COLO829 (cell line): Measurements from ENCODE around the gene RIMBP2.

Experiments used
- DNase-seq: peaks from one replicate; pipeline ENCODE4 v3.0.0; 2012; ENCODE audit warnings: low spot score

Gene RIMBP2

GRCh38 chr12:130506844-130507243 is 209.3 kb downstream of the RIMBP2 start:
- no peak for DNase-seq

GRCh38 chr12:130504840-130505175 is 211.3 kb downstream of the RIMBP2 start:
- DNase-seq, result no peak

GRCh38 chr12:130504110-130504839 is 211.8 kb downstream of the RIMBP2 start:
- no peak for DNase-seq

DNA sequence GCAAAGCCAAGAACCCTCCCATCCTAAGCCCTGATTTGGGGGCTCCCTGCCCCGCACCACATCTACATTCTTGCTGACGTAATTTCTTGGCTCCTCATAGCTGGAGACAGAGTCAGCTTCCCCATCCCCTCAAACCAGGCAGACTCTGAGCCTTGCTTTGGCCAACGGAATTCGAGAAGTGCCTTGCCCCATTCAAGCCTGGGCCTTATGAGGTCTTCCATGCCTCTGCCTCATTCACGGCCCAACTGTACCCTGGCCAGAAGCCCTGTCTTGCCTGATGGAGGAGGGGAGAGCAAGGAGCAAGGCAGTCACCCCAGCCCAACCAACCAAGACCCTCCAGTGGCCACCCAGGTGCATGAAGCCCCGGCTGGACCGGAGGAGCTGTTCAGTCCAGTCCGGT is 214.3 kb downstream of the RIMBP2 start:
- no peak for DNase-seq

GRCh38 chr12:130500835-130501330 is 215.2 kb downstream of the RIMBP2 start:
- no peak for DNase-seq

GRCh38 chr12:130499474-130499873 is 216.6 kb downstream of the RIMBP2 start:
- DNase-seq, result no peak

- no peak for DNase-seq
These were observed 217.3 kb downstream of the RIMBP2 start for GRCh38 chr12:130498589-130499385.

DNA sequence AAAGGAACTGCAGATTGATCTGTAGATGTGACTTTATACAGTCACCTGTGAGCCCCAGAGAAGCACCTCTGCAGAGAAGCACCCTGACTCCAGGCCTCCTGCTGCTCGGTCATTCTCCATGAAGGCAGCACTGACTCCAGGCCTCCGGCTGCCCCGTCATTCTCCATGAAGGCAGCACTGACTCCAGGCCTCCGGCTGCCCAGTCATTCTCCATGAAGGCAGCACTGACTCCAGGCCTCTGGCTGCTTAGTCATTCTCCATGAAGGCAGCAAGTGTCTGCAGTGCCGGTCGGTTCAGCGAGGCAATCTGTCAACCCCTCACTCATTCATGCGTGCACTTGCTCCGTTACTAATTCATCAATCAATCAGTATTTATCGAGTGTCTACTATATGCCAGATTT is 218.1 kb downstream of the RIMBP2 start:
- no peak for DNase-seq

- DNase-seq, result no peak
These were observed 218.8 kb downstream of the RIMBP2 start for GRCh38 chr12:130497321-130497720.

- no peak for DNase-seq
These were observed 219.5 kb downstream of the RIMBP2 start for GRCh38 chr12:130496516-130497120.

GRCh38 chr12:130495156-130495555 is 220.9 kb downstream of the RIMBP2 start:
- DNase-seq, result no peak

DNA sequence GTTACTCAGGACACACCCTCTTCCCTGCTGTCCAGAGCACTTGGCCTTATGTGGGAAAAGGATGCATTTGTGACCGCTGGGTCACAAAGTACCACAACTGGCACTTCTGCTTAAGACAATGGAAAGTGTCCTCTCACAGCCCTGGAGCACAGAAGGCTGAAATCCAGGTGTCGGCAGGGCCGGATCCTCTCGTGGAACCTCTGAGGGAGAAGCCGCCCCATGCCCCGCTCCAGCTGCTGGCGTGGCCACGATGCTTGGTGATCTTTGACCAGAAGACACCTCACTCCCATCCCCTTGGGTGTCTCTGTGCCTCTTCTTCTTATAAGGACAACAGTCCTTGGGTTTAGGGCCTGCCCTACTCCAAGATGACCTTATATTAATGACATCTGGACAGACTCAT is 221.4 kb downstream of the RIMBP2 start:
- DNase-seq, result no peak

- no peak for DNase-seq
These were observed 222.1 kb downstream of the RIMBP2 start for GRCh38 chr12:130493951-130494350.

DNA sequence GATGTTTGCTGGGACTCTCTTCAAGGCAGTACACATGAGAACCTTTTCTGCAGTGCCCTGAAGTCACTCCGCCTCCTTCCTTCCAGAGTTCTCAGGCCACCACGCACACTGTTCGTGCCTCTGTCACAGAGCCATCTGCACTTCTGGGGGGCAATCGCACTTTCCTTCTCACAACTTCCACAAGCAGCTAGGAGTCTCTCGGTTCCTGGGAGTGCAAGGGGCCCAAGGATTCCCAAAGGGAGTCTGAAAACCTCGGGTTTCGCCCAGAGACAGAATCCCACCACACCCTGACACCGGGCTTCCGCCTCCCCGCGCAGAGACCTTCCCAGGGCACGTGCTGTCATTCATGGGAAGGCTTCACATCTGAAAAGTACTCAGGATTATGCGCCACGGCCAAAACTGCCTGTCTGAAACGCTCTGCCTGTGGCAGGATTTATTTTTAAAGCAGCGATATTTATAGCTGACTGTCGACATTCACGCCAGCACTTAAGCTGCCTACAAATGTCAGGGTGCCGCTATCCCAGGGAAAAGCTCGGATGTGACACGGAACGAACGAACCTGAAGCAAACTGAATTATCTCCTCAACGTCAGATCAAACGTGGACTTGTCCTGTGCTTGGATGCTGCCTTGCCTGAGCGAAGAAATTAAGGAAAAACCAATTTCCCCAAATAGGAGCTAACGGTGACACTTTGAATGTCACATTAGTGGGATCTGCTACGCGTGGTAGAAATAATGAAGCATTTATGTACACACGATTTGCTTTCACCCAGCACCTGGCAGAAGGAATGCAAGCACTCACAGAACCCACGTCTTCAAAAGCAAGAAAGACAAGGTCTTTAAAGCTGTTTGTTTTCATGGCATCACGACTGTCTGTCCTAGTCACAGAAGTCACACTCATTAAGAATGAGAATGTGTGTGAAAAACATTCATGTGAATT is 224.4 kb downstream of the RIMBP2 start:
- DNase-seq, result no peak

DNA sequence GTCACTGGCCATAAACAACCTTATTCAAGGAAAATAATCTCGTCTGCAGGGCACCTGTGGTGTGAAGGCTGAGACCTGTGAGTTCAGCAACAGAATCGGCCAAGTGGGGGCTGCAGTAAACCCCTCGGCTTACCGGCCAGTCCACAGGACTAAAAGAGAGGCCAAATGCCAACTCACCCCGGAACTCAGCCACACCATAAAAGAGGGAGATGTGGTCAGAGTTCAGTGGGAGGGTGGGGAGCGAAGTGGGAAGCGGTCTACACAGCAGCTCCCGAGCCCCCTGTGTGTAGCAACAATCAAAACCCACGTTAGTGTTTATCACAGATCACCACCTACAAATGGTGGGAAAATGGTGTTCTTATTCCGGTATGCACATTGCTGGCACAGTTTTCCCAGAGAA is 225.4 kb downstream of the RIMBP2 start:
- DNase-seq, result no peak

GRCh38 chr12:130489293-130489692 is 226.8 kb downstream of the RIMBP2 start:
- no peak for DNase-seq

- no peak for DNase-seq
These were observed 227.8 kb downstream of the RIMBP2 start for GRCh38 chr12:130488358-130488710.

GRCh38 chr12:130487636-130488357 is 228.3 kb downstream of the RIMBP2 start:
- no peak for DNase-seq

- DNase-seq, result no peak
These were observed 229.1 kb downstream of the RIMBP2 start for GRCh38 chr12:130486891-130487416.

GRCh38 chr12:130486146-130486435 is 230.0 kb downstream of the RIMBP2 start:
- DNase-seq, result no peak
